Renal cortical epithelial cell (primary cell): Measurements from ENCODE around the gene RHBDD2. TPM values are rescaled to one million over a fixed set of nuclear protein-coding genes. Genes with fewer than 3 reads are reported as not detected.
"Not testable (repeated sequence)": the region's sequence is repeated elsewhere in the genome, so short reads cannot be mapped to it uniquely, and the experiment has no call there.

Experiments used
- DNase-seq: peaks from one replicate; pipeline ENCODE4 v3.0.0-alpha.2; 2011; ENCODE audit warnings: low read depth
- total RNA-seq: library from RNA; depleted of rRNA; stranded (reverse); fragments of >200 nt; gene quantifications from 2 replicates; pipeline ENCODE4 v1.2.3, GENCODE V29; 2014

RHBDD2 gene
- total RNA-seq, 1 donor from 2014 or later, result 31.3 TPM

DNA sequence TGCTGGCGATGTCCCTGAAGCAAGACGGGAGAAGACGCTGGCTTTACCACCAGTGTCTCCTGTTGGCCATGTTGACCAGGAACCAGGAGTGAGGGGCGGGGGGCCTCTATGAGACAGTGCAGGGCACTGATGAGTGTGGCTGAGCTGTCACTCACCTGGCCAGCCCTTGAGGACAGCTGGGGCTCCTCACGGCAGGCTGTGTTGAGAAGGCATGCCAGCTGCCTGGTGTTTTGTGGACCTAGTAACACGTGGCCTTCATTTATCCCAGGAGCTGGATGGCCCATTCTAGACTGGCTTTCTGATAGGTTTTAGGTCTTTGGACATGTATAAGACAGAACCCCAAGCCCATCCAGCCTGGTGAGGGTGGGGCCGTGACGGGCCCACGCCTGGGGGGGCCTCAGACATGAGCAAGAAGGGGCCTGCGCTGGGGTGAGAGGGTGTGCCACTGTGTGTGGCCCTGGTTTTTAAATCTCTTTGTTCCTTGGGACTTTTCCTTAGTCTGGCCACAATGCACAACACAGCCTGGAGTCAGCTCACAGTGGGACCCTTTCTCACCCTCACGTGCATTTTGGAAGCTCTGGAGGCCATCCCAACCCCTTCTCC, 10.5 kb downstream of the RHBDD2 start:
- no peak for DNase-seq

GRCh38 chr7:75889826-75890225, 11.0 kb downstream of the RHBDD2 start:
- no peak for DNase-seq

DNA sequence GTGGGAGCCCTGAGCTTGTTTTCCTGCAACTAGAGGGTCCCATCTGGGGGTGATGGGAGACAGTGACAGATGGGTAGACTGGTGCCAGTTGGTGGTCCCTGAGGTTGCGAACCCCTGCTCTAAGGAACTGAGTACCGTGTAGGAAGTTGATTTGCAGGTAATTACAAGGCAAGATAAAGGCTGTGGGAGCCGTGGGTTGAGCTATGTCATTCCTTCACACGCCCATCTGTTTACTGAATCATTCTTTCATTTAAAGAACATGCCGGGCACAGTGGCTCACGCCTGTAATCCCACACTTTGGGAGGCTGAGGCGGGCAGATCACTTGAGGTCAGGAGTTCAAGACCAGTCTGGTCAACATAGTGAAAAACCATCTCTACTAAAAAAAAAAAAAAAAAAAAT, 12.4 kb downstream of the RHBDD2 start:
- DNase-seq, result not testable (repeated sequence)

DNA sequence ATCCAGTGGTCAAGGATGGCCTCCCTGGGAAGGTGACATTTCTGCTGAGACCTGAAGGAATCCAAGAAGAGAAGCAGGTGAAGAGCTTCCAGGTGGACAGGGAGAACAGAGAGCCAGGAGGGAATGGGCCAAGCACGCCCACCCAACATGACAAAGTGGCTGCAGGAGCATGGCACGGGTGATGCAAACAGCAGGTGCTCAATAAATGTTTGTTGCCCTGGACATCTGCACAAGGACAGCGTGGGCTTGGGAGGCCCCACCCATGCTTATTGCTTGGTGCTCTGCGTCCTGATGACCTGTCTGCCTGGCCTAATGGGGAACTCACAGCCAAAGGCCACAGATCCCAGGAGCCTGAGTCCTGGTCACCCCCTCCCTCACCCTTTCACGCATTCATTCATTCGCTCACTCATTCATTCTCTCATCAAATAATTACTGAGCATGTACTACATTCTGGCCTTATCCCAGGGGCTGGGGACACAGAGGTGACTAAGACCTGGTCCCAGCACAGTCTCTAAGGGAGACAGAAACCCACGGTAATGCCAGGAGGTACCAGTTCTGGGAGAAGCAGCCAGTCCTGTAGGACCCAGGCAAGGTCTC, 13.1 kb downstream of the RHBDD2 start:
- DNase-seq, result no peak

DNA sequence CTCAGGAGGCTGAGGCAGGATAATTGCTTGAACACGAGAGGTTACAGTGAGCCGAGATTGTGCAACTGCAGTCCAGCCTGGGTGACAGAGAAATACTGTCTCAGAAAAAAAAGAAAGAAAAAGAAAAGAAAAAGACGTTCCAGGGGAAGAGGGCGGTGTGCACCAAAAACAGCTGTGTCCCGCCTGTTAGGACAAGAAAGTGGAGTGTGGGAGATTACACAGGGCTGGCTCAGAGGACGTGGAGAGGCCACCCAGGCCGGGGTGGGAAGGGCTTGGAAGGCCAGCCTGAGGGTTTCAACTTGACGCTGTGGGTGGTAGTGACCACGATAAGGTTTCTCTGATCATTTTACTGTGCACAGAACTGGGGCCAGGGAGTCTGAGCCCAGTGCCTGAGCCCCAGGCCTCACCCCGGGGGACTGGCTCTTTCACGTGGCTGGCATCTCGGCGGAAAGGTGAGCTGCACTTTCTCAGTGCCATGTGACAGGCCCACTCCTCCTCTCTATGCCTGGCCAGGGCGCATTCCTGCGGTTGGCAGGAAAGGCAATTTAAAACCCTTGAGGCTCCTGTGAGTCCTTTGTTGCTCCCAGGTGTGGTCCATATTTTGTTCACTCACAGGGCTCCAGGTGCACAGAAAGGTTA, 13.9 kb downstream of the RHBDD2 start:
- DNase-seq, result peak; percentile 31

GRCh38 chr7:75896803-75897327, 18.0 kb downstream of the RHBDD2 start:
- DNase-seq, result no peak

DNA sequence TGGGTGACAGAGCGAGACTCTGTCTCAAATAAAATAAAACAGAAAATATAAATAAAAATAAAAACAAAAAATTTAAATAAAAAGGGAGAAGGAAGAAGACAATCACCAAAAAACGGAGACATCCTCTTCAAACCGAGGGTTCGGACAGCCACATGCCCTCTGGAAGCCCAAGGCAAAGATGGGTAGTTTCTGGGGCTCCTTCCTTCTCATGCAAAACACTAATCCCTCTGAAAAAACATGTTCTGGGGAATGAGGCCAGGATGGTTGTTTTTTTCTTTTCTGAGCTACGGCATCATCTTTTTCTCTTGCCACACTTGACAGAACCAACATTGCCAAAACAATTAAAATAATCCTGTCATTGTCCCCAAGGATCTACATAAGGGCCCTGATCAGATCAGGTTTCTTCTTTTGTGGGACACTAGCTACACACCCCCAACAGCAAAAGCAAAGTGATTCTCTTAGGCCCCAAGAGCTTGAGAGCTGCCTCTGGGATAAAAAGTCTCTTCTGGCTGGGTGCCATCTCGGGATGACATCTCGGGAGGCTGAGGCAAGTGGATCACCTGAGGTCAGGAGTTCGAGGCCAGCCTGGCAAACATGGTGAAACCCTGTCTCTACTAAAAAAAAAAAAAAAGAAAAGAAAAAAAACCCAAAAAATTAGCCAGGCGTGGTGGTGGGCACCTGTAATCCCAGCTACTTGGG, 21.9 kb downstream of the RHBDD2 start:
- DNase-seq, result no peak

- peak; percentile 92 for DNase-seq
Observed at GRCh38 chr7:75905785-75906604, 27.2 kb downstream of the RHBDD2 start.

GRCh38 chr7:75906991-75907667, 28.3 kb downstream of the RHBDD2 start:
- DNase-seq, result no peak

DNA sequence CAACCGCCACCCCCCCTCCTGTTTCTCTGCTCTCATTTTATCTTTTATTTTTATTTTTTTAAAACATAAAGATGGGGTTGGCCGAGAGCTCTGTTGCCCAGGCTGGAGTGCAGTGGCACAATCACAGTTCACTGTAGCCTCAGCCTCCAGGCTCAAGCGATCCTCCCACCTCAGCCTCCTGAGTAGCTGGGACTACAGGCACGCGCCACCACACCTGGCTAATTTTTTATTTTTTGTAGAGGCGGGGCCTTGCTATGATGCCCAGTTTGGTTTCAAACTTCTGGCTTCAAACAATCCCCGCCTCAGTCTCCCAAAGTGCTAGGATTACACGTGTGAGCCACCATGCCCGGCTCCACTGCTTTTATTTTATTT, 28.8 kb downstream of the RHBDD2 start:
- not testable (repeated sequence) for DNase-seq

GRCh38 chr7:75909521-75910132, 30.8 kb downstream of the RHBDD2 start:
- DNase-seq, result no peak

DNA sequence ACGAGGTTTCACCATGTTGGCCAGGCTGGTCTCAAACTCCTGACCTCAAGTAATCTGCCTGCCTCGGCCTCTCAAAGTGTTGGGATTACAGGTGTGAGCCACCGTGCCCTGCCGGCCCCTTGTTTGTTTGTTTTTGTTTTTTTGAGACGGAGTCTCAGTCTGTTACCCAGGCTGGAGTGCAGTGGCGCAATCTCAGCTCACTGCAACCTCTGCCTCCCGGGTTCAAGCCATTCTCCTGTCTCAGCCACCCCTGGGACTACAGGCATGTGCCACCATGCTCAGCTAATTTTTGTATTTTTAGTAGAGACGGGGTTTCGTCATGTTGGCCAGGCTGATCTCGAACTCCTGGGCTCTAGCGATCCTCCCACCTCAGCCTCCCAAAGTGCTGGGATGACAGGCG, 32.4 kb downstream of the RHBDD2 start:
- not testable (repeated sequence) for DNase-seq

DNA sequence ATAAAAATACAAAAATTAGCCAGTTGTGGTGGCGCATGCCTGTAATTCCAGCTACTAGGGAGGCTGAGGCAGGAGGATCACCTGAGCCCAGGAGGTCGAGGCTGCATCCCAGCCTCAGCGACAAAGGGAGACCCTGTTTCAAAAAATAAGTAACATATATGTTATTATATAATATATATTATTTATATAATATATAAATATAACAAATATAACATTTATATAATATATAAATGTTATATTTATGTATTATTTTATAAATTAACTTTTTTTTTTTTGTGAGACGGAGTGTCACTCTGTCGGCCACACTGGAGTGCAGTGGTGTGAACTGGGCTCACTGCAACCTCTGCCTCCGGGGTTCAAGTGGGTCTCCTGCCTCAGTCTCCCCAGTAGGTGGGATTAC, 34.6 kb downstream of the RHBDD2 start:
- DNase-seq, result no peak

DNA sequence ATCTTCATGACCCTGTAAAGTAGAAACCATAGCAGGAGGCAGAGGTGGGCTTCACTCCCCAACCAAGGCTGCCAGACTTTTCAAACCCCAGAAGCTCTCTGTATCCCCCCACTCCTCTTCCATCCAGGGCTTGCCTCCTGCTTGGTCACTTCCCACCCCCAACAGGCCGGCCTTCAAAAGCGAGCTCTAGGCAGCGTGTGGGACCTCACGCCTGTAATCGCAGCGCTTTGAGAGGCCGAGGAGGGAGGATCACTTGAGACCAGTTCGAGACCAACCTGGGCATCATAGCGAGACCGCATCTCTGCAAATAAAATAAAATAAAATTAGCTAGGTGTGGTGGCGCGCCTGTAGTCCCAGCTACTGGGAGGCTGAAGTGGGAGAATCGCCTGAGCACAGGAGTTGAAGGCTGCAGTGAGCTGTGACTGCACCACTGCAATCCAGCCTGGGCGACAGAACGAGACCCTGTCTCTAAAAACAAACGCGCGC, 35.4 kb downstream of the RHBDD2 start:
- DNase-seq, result no peak

DNA sequence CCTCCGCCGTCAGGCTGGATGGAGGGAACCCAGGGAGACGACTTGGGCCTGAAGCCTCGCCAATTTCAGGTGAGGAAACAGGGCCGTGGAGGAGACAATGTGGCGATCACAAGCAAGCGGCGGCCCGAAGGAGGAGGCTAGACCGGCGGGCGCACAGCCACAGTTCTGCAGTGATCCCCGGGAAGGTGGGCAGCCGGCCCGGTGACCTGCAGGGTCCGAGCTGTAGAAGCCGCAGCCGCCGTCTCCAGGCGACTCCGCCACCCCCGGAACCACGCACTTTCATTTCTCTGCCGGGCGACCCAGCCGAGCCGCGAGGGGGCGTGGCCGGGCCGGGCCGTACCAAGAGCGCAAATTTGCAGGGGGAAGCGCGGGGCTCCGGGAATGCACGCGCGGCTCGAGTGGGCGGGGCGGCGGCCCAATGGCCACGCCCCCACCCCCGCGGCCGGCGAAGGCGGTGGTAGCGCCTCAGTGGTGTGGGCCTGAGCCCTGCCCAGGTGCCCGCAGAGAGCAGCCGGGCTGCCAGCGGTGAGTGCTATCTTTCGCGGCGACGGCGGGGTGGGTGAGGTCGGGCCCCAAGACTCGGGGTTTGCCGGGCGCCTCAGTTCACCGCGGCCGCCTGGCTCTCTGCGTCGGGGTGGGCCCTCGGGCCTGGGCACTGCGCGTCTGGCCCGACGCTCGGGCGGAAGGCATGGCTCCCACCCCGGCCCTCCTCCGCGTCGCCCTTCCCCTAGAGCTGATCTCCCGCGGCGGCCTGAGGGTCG, 36.0 kb downstream of the RHBDD2 start, which contains the start of gene POR:
Gene POR (plus strand): TSS at position 501 of the 761 bp plus-strand sequence. CDS start 38,847 bp downstream, outside the sequence.
- DNase-seq, result peak; percentile 63

- peak; percentile 37 for DNase-seq
Observed at GRCh38 chr7:75915416-75916156, 36.8 kb downstream of the RHBDD2 start.

- DNase-seq, result no peak
Observed at GRCh38 chr7:75916259-75916658, 37.4 kb downstream of the RHBDD2 start.

DNA sequence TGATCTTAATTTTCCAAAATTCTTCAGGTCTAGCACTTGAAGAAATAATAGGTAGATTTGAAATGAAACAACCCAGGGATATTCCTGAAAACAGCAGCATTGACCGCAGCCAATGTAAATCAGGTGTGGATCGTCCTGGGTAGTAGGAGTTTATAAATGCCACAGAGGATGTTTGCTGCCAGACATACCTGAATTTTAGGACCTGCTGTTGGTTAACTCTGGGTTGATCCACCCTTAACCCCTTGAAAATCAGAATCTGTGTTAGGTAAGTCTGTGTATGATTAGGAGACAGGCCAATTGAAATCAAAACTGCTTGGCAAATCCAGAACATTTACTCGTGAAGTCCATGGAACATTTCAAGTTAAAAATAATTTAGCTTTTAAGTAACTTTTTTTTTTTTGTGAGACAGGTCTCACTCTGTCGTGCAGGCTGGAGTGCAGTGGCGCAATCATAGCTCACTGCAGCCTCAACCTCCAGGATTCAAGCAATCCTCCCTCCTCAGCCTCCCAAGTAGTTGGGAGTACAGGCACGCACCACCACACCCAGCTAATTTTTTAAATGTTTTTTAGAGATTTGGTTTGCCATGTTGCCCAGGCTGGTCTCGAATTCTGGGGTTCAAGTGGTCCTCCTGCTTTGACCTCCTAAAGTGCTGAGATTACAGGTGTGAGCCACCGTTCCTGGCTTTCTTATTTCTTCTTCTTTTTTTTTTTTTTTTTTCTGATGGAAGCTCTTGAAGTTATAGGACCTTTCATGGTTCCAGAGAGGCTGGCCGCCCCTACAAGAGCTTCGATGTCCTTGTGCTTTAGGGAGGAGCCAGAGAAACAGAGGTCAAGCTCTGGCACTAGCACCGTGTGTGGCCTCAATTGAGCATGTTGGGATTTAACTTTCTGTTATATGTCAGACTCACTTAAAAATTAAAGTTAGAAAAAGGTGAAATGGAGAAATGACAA, 38.1 kb downstream of the RHBDD2 start:
- no peak for DNase-seq
